MM.1S (cell line): Measurements from ENCODE around the gene STAT1.

Source experiments
- DNase-seq: peaks from one replicate; pipeline ENCODE4 v3.0.0-alpha.2; 2015
- H2AFZ ChIP-seq: fragments of 300-600 bp; sonication (generic); 2 replicates; pipeline ENCODE4 v1.6.0; 2016; ENCODE audit warnings: antibody characterized with exemption, low read length
- H3F3A ChIP-seq: fragments of 300-600 bp; sonication (generic); 2 replicates; pipeline ENCODE4 v1.6.1; 2016; ENCODE audit warnings: mild to moderate bottlenecking, antibody characterized with exemption, low read length, moderate library complexity, mixed read lengths; ENCODE audit not compliant: insufficient read depth
- H3K27ac ChIP-seq: fragments of 300-600 bp; sonication (generic); 2 replicates; pipeline ENCODE4 v1.5.1; 2016; ENCODE audit warnings: mild to moderate bottlenecking, low read length
- H3K27me3 ChIP-seq: fragments of 300-600 bp; sonication (generic); replicated peaks from 2 replicates; pipeline ENCODE4 v1.6.0; 2016; ENCODE audit warnings: low read length; ENCODE audit not compliant: insufficient read depth
- H3K36me3 ChIP-seq: fragments of 300-600 bp; sonication (generic); replicated peaks from 2 replicates; pipeline ENCODE4 v1.6.1; 2016; ENCODE audit warnings: mild to moderate bottlenecking, low read length, mixed read lengths; ENCODE audit not compliant: insufficient read depth
- H3K4me1 ChIP-seq: fragments of 300-600 bp; sonication (generic); 2 replicates; pipeline ENCODE4 v1.6.1; 2016; ENCODE audit warnings: low read length, mixed read lengths
- H3K4me2 ChIP-seq: fragments of 300-600 bp; sonication (generic); 2 replicates; pipeline ENCODE4 v1.6.0; 2016; ENCODE audit warnings: low read depth, low read length
- H3K4me3 ChIP-seq: fragments of 300-600 bp; sonication (generic); 2 replicates; pipeline ENCODE4 v1.5.1; 2016; ENCODE audit warnings: low read length, mixed read lengths
- H3K79me2 ChIP-seq: fragments of 300-600 bp; sonication (generic); 2 replicates; pipeline ENCODE4 v1.6.1; 2016; ENCODE audit warnings: mixed run types, low read length, mixed read lengths
- H3K9ac ChIP-seq: fragments of 300-600 bp; sonication (generic); 2 replicates; pipeline ENCODE4 v1.6.1; 2016; ENCODE audit warnings: low read length, mixed read lengths
- H3K9me2 ChIP-seq: fragments of 300-600 bp; sonication (generic); replicated peaks from 2 replicates; pipeline ENCODE4 v1.6.1; 2016; ENCODE audit warnings: mild to moderate bottlenecking, low read length, mixed read lengths; ENCODE audit not compliant: insufficient read depth
- H3K9me3 ChIP-seq: fragments of 300-600 bp; sonication (generic); replicated peaks from 2 replicates; pipeline ENCODE4 v1.6.1; 2016; ENCODE audit warnings: mild to moderate bottlenecking, low read length, mixed read lengths; ENCODE audit not compliant: insufficient read depth
- H4K20me1 ChIP-seq: fragments of 300-600 bp; sonication (generic); 2 replicates; pipeline ENCODE4 v1.6.1; 2016; ENCODE audit warnings: mild to moderate bottlenecking, low read length, moderate library complexity, mixed read lengths; ENCODE audit not compliant: insufficient read depth
- EZH2 ChIP-seq: fragments of 300-600 bp; sonication (generic); optimal IDR thresholded peaks from 2 replicates; pipeline ENCODE3; 2017; ENCODE audit warnings: low read depth, mild to moderate bottlenecking, antibody characterized with exemption, low read length, mixed read lengths
- EZH2phosphoT487 ChIP-seq: fragments of 300-600 bp; sonication (generic); IDR thresholded peaks from 2 replicates; pipeline ENCODE4 v1.6.1; 2018; ENCODE audit warnings: antibody characterized with exemption, low read length
- TF ChIP-seq, protein P1 (sequence below): fragments of 300-600 bp; sonication (generic); IDR thresholded peaks from 2 replicates; pipeline ENCODE4 v1.5.1; 2016; ENCODE audit warnings: antibody characterized with exemption, low read length, mixed read lengths

STAT1 gene

DNA sequence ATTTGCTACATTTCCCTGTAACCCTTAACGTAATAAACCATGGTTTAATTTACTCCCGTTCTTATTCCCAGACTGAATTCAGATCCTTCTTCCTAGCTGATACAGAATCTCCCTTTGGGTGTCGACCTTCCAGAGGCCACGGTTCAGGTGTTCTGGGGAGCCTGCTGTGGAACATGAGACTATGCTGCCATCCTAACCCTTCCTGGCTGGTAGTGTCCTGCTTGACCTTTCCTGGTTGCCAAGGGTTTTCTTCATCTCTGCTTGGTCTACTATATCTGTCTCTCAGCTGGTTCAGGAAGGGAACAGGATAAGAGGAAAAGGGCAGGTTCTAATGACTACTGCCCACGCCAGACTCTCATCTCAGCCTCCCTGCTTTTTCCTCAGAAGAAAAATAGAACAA is 36.5 kb downstream of the STAT1 start:
- H3K4me1 ChIP-seq: no peaks in the 10 kb centered on the region
- no peak overlapping the region for H3K4me2 ChIP-seq
- no peaks in the 10 kb centered on the region for H3K9me2 ChIP-seq
- 0 out of 2 replicates have a peak, but pooled peaks cover 3% of the 10 kb centered on the region for H3K36me3 ChIP-seq
- no peak overlapping the region for H3K9ac ChIP-seq
- no peak for TF ChIP-seq EZH2phosphoT487
- TF ChIP-seq, protein P1, sequence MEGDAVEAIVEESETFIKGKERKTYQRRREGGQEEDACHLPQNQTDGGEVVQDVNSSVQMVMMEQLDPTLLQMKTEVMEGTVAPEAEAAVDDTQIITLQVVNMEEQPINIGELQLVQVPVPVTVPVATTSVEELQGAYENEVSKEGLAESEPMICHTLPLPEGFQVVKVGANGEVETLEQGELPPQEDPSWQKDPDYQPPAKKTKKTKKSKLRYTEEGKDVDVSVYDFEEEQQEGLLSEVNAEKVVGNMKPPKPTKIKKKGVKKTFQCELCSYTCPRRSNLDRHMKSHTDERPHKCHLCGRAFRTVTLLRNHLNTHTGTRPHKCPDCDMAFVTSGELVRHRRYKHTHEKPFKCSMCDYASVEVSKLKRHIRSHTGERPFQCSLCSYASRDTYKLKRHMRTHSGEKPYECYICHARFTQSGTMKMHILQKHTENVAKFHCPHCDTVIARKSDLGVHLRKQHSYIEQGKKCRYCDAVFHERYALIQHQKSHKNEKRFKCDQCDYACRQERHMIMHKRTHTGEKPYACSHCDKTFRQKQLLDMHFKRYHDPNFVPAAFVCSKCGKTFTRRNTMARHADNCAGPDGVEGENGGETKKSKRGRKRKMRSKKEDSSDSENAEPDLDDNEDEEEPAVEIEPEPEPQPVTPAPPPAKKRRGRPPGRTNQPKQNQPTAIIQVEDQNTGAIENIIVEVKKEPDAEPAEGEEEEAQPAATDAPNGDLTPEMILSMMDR: no peak
- no peak for TF ChIP-seq EZH2
- H3K79me2 ChIP-seq: no peaks in the 10 kb centered on the region
- no peak overlapping the region for H3K27ac ChIP-seq
- no peak for DNase-seq
- H3F3A ChIP-seq: no peaks in the 10 kb centered on the region
- no peak overlapping the region for H2AFZ ChIP-seq
- no peaks in the 10 kb centered on the region for H3K27me3 ChIP-seq
- no peaks in the 10 kb centered on the region for H4K20me1 ChIP-seq
- no peak overlapping the region for H3K4me3 ChIP-seq
- H3K9me3 ChIP-seq: no peaks in the 10 kb centered on the region

DNA sequence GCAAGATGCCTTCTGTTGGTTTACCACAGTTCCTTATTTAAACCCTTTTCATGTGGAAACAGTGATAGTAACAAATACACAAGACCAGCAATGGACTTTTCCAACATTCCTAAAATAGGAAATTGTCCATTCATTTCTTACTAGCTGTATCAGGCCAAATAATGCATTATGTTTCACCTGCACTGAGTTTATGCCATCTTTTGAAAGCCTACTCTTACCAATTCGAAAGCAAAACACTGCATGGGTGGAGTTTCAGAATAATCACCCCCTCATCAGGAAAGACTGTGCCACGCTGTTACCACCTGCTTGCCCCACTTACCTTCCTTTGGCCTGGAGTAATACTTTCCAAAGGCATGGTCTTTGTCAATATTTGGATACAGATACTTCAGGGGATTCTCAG is 37.5 kb downstream of the STAT1 start:
- no peaks in the 10 kb centered on the region for H3K79me2 ChIP-seq
- H3K27me3 ChIP-seq: no peaks in the 10 kb centered on the region
- no peak overlapping the region for H3K4me2 ChIP-seq
- H2AFZ ChIP-seq: no peak overlapping the region
- H4K20me1 ChIP-seq: no peaks in the 10 kb centered on the region
- TF ChIP-seq EZH2phosphoT487: no peak
- TF ChIP-seq EZH2: no peak
- TF ChIP-seq, protein P1: no peak
- no peak overlapping the region for H3K27ac ChIP-seq
- H3K4me1 ChIP-seq: no peaks in the 10 kb centered on the region
- H3K9me3 ChIP-seq: no peaks in the 10 kb centered on the region
- H3K36me3 ChIP-seq: 0 out of 2 replicates have a peak, but pooled peaks cover 3% of the 10 kb centered on the region
- no peak overlapping the region for H3K9ac ChIP-seq
- DNase-seq: no peak
- H3K9me2 ChIP-seq: no peaks in the 10 kb centered on the region
- H3F3A ChIP-seq: no peaks in the 10 kb centered on the region
- H3K4me3 ChIP-seq: no peak overlapping the region

DNA sequence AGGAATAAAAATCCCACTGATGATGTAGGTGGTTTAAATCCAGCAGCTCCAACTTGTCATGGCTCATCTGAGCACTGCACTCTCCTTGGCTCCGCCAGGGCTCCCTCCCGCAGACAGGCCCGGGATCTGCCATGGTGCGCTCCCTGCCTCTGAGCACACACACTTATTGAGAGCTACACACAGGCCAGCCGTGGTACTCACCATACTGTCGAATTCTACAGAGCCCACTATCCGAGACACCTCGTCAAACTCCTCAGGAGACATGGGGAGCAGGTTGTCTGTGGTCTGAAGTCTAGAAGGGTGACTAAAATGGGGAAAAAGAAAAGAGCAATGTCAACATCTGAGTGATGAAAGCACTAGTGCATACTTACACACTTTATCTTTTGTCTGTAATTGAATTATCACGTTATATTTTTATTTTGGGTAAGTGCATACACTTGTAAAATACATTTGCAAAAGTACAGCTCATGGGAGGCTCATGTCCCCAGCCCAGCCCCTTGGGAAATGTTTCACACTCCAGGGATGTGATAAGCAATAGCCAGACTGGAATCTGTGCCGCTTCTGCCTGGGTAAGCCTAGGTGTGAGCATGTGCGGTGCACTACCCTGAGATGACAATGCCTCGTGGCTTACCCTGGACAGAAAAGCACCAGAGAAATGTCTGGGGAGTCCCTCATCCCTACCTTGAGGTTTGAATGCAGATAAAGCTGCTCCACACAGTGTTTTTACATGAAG is 39.2 kb downstream of the STAT1 start:
- H2AFZ ChIP-seq: no peak overlapping the region
- H3K4me3 ChIP-seq: no peak overlapping the region
- no peaks in the 10 kb centered on the region for H3K9me2 ChIP-seq
- H3F3A ChIP-seq: no peaks in the 10 kb centered on the region
- no peaks in the 10 kb centered on the region for H3K4me1 ChIP-seq
- no peak for DNase-seq
- TF ChIP-seq, protein P1: no peak
- H4K20me1 ChIP-seq: no peaks in the 10 kb centered on the region
- H3K9ac ChIP-seq: no peak overlapping the region
- no peaks in the 10 kb centered on the region for H3K79me2 ChIP-seq
- no peak overlapping the region for H3K27ac ChIP-seq
- 0 out of 2 replicates have a peak, but pooled peaks cover 7% of the 10 kb centered on the region for H3K36me3 ChIP-seq
- no peaks in the 10 kb centered on the region for H3K9me3 ChIP-seq
- H3K4me2 ChIP-seq: no peak overlapping the region
- H3K27me3 ChIP-seq: no peaks in the 10 kb centered on the region
